Upper lobe of left lung (tissue), 4 donors: Measurements from ENCODE around the gene CLEC16A.

ENCODE experiments used
- CTCF ChIP-seq, 6 experiments: fragments of 450-650 bp in 4 of 6; fragments of 200-600 bp in 2 of 6; sonication (generic) in 2 of 6; IDR thresholded peaks; one replicate each; pipeline ENCODE4 v1.5.1; 2016 to 2019; ENCODE audit warnings: antibody characterized with exemption in 6 of 6
- EP300 ChIP-seq, 4 donors: sonication (generic); formaldehyde crosslinking; IDR thresholded peaks; one replicate each; pipeline ENCODE4 v1.5.1; 2017; ENCODE audit warnings: antibody characterized with exemption in 4 of 4, control low read depth in 2 of 4
- POLR2A ChIP-seq, 4 donors: fragments of 450-650 bp; IDR thresholded peaks; one replicate each; pipeline ENCODE4 v1.5.1; 2016 to 2017; ENCODE audit warnings: antibody characterized with exemption in 4 of 4, mild to moderate bottlenecking in 2 of 4

- TF ChIP-seq CTCF (IDR thresholded peaks at IDR 0.05) (no peak), POLR2A (IDR thresholded peaks at IDR 0.05) (no peak), EP300 (IDR thresholded peaks at IDR 0.05) (no peak)
Observed at GRCh38 chr16:11111856-11112634, 167.7 kb downstream of the CLEC16A start.
